ENCODE measurements around the gene ANKS4B. TPM values are rescaled to one million over a fixed set of nuclear protein-coding genes. Genes with fewer than 3 reads are reported as not detected.
A peak's percentile ranks its signal among the peaks of the same experiment; 100 is the strongest.

ANKS4B gene
- total and polyA plus RNA-seq, 4 donors, result 5.7 to 13.6 (median 8.7) TPM

DNA sequence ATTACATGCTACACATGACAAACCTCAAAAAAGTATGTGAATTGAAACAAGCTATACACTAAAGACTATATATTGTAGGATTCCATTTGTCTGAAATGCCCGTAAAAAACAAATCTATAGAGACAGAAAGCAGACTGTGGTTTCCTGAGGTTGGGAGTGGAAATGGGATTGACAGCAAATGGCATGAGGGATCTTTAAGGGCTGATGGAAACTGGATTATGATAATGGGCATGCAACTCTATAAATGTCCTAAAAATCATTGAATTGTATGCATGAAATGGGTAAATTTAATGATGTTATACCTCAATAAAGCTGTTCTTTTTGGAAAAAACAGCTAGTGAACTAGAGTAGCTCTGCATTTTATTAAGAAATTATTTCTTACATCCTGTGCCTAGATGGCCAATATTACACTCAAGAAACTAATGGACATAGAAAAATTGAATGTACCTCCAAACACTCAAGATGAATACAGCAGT is 416 bp upstream of the ANKS4B start (continued):
- TF ChIP-seq CTCF (IDR thresholded peaks at IDR 0.05; ENCODE audit: low read depth, low read length, missing input control) (no peak), GABPA (IDR thresholded peaks at IDR 0.05 in 1 of 2, conservative IDR thresholded peaks at IDR 0.05 in 1 of 2) (no peak), EGR1 (IDR thresholded peaks at IDR 0.05; ENCODE audit: low read depth in 2 of 2) (no peak), HNF4A (conservative IDR thresholded peaks at IDR 0.05) (no peak), TAF1 (conservative IDR thresholded peaks at IDR 0.05) (no peak), SP1 (IDR thresholded peaks at IDR 0.05) (no peak), FOXA2 (IDR thresholded peaks at IDR 0.05) (no peak), RXRA (IDR thresholded peaks at IDR 0.05) (no peak)

- no peaks in the 10 kb centered on the region for H3K27me3 ChIP-seq (ENCODE audit: control insufficient read depth in 4 of 4, insufficient read depth in 4 of 4, low read length in 3 of 4)
- no peaks in the 10 kb centered on the region for H3K36me3 ChIP-seq (ENCODE audit: control insufficient read depth in 4 of 4, insufficient read depth in 3 of 4, low read depth in 1 of 4, low read length in 3 of 4)
- no peak overlapping the region for H3K9ac ChIP-seq (ENCODE audit: low read depth in 1 of 2, low read length in 2 of 2)
- DNase-seq (ENCODE audit: low spot score), result no peak
- peak overlapping the region; percentile 22 to 66 (median 64) for H3K4me3 ChIP-seq (ENCODE audit: low read depth in 1 of 3, low read length in 3 of 3)
- no peaks in the 10 kb centered on the region for H3K9me3 ChIP-seq (ENCODE audit: control insufficient read depth in 4 of 4, low read length in 3 of 4)
- TF ChIP-seq, protein P1, sequence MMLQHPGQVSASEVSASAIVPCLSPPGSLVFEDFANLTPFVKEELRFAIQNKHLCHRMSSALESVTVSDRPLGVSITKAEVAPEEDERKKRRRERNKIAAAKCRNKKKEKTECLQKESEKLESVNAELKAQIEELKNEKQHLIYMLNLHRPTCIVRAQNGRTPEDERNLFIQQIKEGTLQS (IDR thresholded peaks at IDR 0.05), result no peak
- TF ChIP-seq, protein P2, sequence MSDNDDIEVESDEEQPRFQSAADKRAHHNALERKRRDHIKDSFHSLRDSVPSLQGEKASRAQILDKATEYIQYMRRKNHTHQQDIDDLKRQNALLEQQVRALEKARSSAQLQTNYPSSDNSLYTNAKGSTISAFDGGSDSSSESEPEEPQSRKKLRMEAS (IDR thresholded peaks at IDR 0.05), result no peak
- TF ChIP-seq ZBTB33 (IDR thresholded peaks at IDR 0.05) (no peak), EGR1 (IDR thresholded peaks at IDR 0.05; ENCODE audit: low read depth in 2 of 2) (no peak), HNF4G (IDR thresholded peaks at IDR 0.05) (no peak), HNF4A (conservative IDR thresholded peaks at IDR 0.05) (no peak), FOXA1 (IDR thresholded peaks at IDR 0.05) (no peak), FOXA2 (IDR thresholded peaks at IDR 0.05) (no peak), GABPA (IDR thresholded peaks at IDR 0.05 in 1 of 2, conservative IDR thresholded peaks at IDR 0.05 in 1 of 2) (no peak), CTCF (IDR thresholded peaks at IDR 0.05; ENCODE audit: low read depth, low read length, missing input control) (no peak)
- peaks cover 0 to 24% (median 7%) of the 10 kb centered on the region in 4 donors for H3K4me1 ChIP-seq (ENCODE audit: control insufficient read depth in 4 of 4, insufficient read depth in 4 of 4, low read length in 3 of 4)
- 34% methylated on average over 3 of the region's 3 CpGs for WGBS
- H3K27ac ChIP-seq (ENCODE audit: low read depth in 1 of 2, low read length in 2 of 2), result peak overlapping the region; percentile 55 to 75
Measured at GRCh38 chr16:21235199-21235585, 1.7 kb downstream of the ANKS4B start.

DNA sequence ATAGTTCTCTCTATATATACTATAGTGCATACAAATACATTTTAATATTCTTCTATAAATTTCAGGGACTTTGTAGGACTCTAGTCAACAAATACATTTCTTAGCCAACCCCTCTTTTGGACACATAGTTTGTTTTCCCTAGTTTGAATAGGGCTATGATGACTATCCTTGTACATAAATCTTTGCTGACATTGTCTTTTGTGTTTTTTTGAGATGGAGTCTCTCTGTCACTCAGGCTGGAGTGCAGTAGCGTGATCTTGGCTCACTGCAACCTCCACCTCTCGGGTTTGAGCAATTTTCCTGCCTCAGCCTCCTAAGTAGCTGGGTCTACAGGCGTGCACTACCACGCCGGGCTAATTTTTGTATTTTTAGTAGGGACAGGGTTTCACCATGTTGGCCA is 3.3 kb downstream of the ANKS4B start:
- WGBS, result 93% methylated on average over 5 of the region's 5 CpGs
- Histone ChIP-seq H3K27ac (ENCODE audit: low read depth in 1 of 2, low read length in 2 of 2) (no peak overlapping the region), H3K4me1 (ENCODE audit: control insufficient read depth in 4 of 4, insufficient read depth in 4 of 4, low read length in 3 of 4) (peaks cover 0 to 24% (median 7%) of the 10 kb centered on the region in 4 donors), H3K9ac (ENCODE audit: low read depth in 1 of 2, low read length in 2 of 2) (no peak overlapping the region), H3K27me3 (ENCODE audit: control insufficient read depth in 4 of 4, insufficient read depth in 4 of 4, low read length in 3 of 4) (no peaks in the 10 kb centered on the region), H3K4me3 (ENCODE audit: low read depth in 1 of 3, low read length in 3 of 3) (no peak overlapping the region), H3K36me3 (ENCODE audit: control insufficient read depth in 4 of 4, insufficient read depth in 3 of 4, low read depth in 1 of 4, low read length in 3 of 4) (no peaks in the 10 kb centered on the region), H3K9me3 (ENCODE audit: control insufficient read depth in 4 of 4, low read length in 3 of 4) (no peaks in the 10 kb centered on the region)
- no peak for DNase-seq (ENCODE audit: low spot score)
- TF ChIP-seq, protein P2 (IDR thresholded peaks at IDR 0.05), result no peak
- TF ChIP-seq FOXA1 (IDR thresholded peaks at IDR 0.05), result no peak
- TF ChIP-seq JUND (IDR thresholded peaks at IDR 0.05), result no peak
- no peak for TF ChIP-seq TAF1 (conservative IDR thresholded peaks at IDR 0.05)
- TF ChIP-seq, protein P3, sequence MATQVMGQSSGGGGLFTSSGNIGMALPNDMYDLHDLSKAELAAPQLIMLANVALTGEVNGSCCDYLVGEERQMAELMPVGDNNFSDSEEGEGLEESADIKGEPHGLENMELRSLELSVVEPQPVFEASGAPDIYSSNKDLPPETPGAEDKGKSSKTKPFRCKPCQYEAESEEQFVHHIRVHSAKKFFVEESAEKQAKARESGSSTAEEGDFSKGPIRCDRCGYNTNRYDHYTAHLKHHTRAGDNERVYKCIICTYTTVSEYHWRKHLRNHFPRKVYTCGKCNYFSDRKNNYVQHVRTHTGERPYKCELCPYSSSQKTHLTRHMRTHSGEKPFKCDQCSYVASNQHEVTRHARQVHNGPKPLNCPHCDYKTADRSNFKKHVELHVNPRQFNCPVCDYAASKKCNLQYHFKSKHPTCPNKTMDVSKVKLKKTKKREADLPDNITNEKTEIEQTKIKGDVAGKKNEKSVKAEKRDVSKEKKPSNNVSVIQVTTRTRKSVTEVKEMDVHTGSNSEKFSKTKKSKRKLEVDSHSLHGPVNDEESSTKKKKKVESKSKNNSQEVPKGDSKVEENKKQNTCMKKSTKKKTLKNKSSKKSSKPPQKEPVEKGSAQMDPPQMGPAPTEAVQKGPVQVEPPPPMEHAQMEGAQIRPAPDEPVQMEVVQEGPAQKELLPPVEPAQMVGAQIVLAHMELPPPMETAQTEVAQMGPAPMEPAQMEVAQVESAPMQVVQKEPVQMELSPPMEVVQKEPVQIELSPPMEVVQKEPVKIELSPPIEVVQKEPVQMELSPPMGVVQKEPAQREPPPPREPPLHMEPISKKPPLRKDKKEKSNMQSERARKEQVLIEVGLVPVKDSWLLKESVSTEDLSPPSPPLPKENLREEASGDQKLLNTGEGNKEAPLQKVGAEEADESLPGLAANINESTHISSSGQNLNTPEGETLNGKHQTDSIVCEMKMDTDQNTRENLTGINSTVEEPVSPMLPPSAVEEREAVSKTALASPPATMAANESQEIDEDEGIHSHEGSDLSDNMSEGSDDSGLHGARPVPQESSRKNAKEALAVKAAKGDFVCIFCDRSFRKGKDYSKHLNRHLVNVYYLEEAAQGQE (IDR thresholded peaks at IDR 0.05), result no peak
- TF ChIP-seq SP1 (IDR thresholded peaks at IDR 0.05), result no peak
- no peak for TF ChIP-seq EGR1 (IDR thresholded peaks at IDR 0.05; ENCODE audit: low read depth in 2 of 2)
- TF ChIP-seq CTCF (IDR thresholded peaks at IDR 0.05; ENCODE audit: low read depth, low read length, missing input control), result no peak
- no peak for TF ChIP-seq GABPA (IDR thresholded peaks at IDR 0.05 in 1 of 2, conservative IDR thresholded peaks at IDR 0.05 in 1 of 2)
